T-cell (primary cell): ENCODE data around the gene SAC3D1. TPM values are rescaled to one million over a fixed set of nuclear protein-coding genes. Genes with fewer than 3 reads are reported as not detected.

ENCODE experiments used
- ATAC-seq, 4 experiments: fragments of 200-7000 bp in 3 of 4; fragments of 150-1000 bp in 1 of 4; cut with Tn5 transposase; replicated peaks in 1 of 4; 1 replicate in 3 of 4; 2 replicates in 1 of 4; pipeline ENCODE4 v1.10.0; 2021; ENCODE audit warnings: moderate library complexity in 3 of 4, mild to moderate bottlenecking in 2 of 4, moderate number of reproducible peaks in 1 of 4
- CTCF ChIA-PET, 2 donors: fragments of 300-600 bp; sonication (Branson Sonifier 250); formaldehyde crosslinking; loops; one replicate each; lab custom pipeline; 2022; ENCODE audit warnings: antibody characterized with exemption in 2 of 2; lab: Charles Lee
- POLR2A ChIA-PET, 2 donors: fragments of 300-600 bp; sonication (Branson Sonifier 250); formaldehyde crosslinking; loops; one replicate each; lab custom pipeline; 2022; ENCODE audit warnings: antibody characterized with exemption in 2 of 2; lab: Charles Lee
- DNase-seq, 35 experiments: peaks; one replicate each; pipeline versions ENCODE4 v3.0.0 to v3.0.0-alpha.2; 2013 to 2023
- H3K27ac ChIP-seq: one replicate; pipeline ENCODE4 v1.5.1; 2013; ENCODE audit warnings: low read length
- H3K27me3 ChIP-seq, 2 experiments: replicated peaks in 1 of 2; 1 replicate in 1 of 2; 2 replicates in 1 of 2; pipeline versions ENCODE4 v1.6.1 to v1.7.0; 2013; ENCODE audit warnings: low read length in 1 of 2, mixed read lengths in 1 of 2; ENCODE audit not compliant: control insufficient read depth in 2 of 2, insufficient read depth in 2 of 2; ENCODE audit errors: extremely low read depth in 1 of 2
- H3K36me3 ChIP-seq, 2 donors: 1 replicate in 1 of 2; 2 replicates in 1 of 2; pipeline versions ENCODE4 v1.6.1 to v1.7.0; 2013; ENCODE audit warnings: low read length in 1 of 2; ENCODE audit not compliant: control insufficient read depth in 2 of 2, insufficient read depth in 1 of 2; ENCODE audit errors: extremely low read depth in 1 of 2
- H3K4me1 ChIP-seq, 2 experiments: 1 replicate in 1 of 2; 2 replicates in 1 of 2; pipeline versions ENCODE4 v1.6.1 to v1.7.0; 2013; ENCODE audit warnings: low read length in 2 of 2, mixed read lengths in 1 of 2; ENCODE audit not compliant: insufficient read depth in 2 of 2, control insufficient read depth in 1 of 2; ENCODE audit errors: extremely low read depth in 1 of 2
- H3K4me3 ChIP-seq, 2 donors: 1 replicate in 1 of 2; 2 replicates in 1 of 2; pipeline versions ENCODE4 v1.5.1 to v1.7.0; 2013; ENCODE audit warnings: mild to moderate bottlenecking in 2 of 2, low read length in 1 of 2, moderate library complexity in 1 of 2; ENCODE audit not compliant: control insufficient read depth in 1 of 2; ENCODE audit errors: extremely low read depth in 1 of 2
- H3K9me3 ChIP-seq: 2 replicates; pipeline ENCODE4 v1.7.0; 2013
- H3K27ac Mint-ChIP-seq, 2 donors: one replicate each; pipeline ENCODE4 v1.8.0; 2020 to 2021; ENCODE audit warnings: mild to moderate bottlenecking in 2 of 2, mixed read lengths in 2 of 2
- H3K27me3 Mint-ChIP-seq, 2 donors: one replicate each; pipeline ENCODE4 v1.8.0; 2021 to 2022; ENCODE audit warnings: mixed read lengths in 2 of 2
- H3K36me3 Mint-ChIP-seq: one replicate; pipeline ENCODE4 v1.8.0; 2021; ENCODE audit warnings: mixed read lengths
- H3K4me1 Mint-ChIP-seq, 3 donors: one replicate each; pipeline ENCODE4 v1.8.0; 2020 to 2022; ENCODE audit warnings: mixed read lengths in 3 of 3, mild to moderate bottlenecking in 1 of 3
- H3K4me3 Mint-ChIP-seq, 3 donors: one replicate each; pipeline ENCODE4 v1.8.0; 2020 to 2022; ENCODE audit warnings: mild to moderate bottlenecking in 3 of 3, mixed read lengths in 3 of 3, moderate library complexity in 3 of 3
- H3K9me3 Mint-ChIP-seq, 3 donors: one replicate each; pipeline ENCODE4 v1.8.0; 2020 to 2022; ENCODE audit warnings: mixed read lengths in 3 of 3
- WGBS: methylation state at CpG from one replicate; pipeline ENCODE4 v1.1.5; 2013; ENCODE audit warnings: missing lambda C conversion rate; ENCODE audit not compliant: insufficient coverage; 5-methylcytosine and 5-hydroxymethylcytosine counted together
- total RNA-seq, 35 experiments: library from RNA in 6 of 35; stranded (reverse) in 6 of 35; fragments of 120-200 nt in 1 of 35; gene quantifications; one replicate each; pipeline versions ENCODE4 v1.2.1 to v1.2.4 and lab custom pipeline; 2013 to 2026

Gene SAC3D1
- total RNA-seq, 5 donors from 2014 or later (not counting 1 experiment from before 2014, with no cell fraction given): 3.1 to 16.9 (median 14.5) TPM

DNA sequence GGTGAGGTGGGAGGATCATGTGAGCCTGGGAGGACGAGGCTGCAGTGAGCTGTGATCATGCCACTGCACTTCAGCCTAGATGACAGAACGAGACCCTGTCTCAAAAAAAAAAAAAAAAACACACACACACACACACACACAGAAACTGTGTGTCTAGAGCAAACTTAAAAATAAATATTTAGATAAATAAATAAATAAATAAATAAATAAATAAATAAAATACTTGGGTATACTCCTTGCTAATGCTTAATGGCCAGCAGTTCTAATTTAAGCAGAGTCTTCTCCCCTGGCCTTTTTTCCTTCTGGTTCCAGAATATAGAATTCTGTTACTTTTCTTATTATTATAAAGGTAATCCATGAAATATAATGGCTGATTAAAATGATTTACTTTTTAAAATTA lies 32.1 kb upstream of the SAC3D1 start:
- ChIA-PET POLR2A (no interaction called here), CTCF (no interaction called here)
- no peaks in the 10 kb centered on the region for H3K9me3 Mint-ChIP-seq
- no peaks in the 10 kb centered on the region for H3K36me3 Mint-ChIP-seq
- no CpG with 5 or more reads among the region's 2 CpGs for WGBS
- Histone ChIP-seq H3K27ac (no peak overlapping the region), H3K4me1 (peaks cover 0 to 8% of the 10 kb centered on the region in 2 experiments), H3K36me3 (no peaks in the 10 kb centered on the region), H3K27me3 (peaks cover 0 to under 1% of the 10 kb centered on the region in 2 experiments), H3K4me3 (no peak overlapping the region), H3K9me3 (no peaks in the 10 kb centered on the region)
- H3K27ac Mint-ChIP-seq: no peak overlapping the region
- H3K27me3 Mint-ChIP-seq: no peaks in the 10 kb centered on the region
- no peak for DNase-seq
- peaks cover 3 to 10% (median 8%) of the 10 kb centered on the region in 3 donors for H3K4me1 Mint-ChIP-seq
- H3K4me3 Mint-ChIP-seq: no peak overlapping the region
- ATAC-seq: no peak

DNA sequence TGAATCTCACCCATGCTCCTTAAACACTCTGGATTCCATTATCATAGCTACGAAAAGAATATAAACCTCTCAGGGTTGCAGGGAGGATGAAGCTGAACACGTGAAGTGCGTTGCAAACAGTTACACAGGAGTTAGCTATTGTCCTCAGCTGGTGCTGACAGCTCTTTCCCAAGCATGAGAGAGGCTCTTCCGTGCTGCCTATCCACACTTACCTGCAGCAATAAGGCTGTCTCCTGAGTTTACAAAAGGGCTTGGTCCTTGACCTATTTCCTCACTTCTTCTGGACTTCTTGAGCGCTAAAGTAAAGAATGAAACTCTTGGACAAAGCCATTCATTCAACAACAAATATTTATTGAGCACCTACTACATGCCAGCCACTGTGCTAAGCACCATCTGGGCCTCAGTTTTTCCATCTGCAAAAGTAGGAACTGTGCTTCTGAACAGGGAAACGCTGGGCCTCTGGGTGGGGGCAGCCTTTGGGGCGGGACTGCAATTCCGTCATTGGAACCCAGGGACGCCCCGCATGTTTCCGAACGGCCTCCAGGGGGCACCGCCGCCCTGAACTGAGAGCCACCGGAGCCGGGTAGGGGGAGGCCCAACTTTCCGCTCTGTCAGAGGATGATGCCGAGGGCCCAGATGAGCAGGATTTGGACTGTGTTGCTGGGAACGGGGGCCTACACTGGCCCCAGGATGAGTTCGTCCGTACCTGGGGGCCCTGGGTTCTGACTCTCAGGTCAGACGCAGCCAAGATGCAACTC lies 27.7 kb upstream of the SAC3D1 start:
- no peaks in the 10 kb centered on the region for H3K27me3 Mint-ChIP-seq
- 15% methylated on average over 22 of the region's 22 CpGs for WGBS

GRCh38 chr11:65013888-65014725 lies 26.9 kb upstream of the SAC3D1 start, which contains the start of gene ARL2:
Gene ARL2, plus strand, starts transcription at chr11:65014160. Its CDS starts 48 bp downstream, at chr11:65014208.
- H3K27ac Mint-ChIP-seq: peak within 1 kb of the TSS; percentile 95 to 96

More for the DNA sequence above, 27.7 kb upstream of the SAC3D1 start:
- DNase-seq: peak; percentile 81 to 94 (median 88)
- Mint-ChIP-seq H3K4me3 (peak overlapping the region; percentile 86 to 94 (median 88)), H3K36me3 (peaks cover 5% of the 10 kb centered on the region), H3K27ac (peak overlapping the region; percentile 95 to 96), H3K9me3 (no peaks in the 10 kb centered on the region), H3K4me1 (peaks cover 22 to 32% (median 25%) of the 10 kb centered on the region in 3 donors)
- Histone ChIP-seq H3K27me3 (no peaks in the 10 kb centered on the region), H3K4me1 (peaks cover 2 to 24% of the 10 kb centered on the region in 2 experiments), H3K4me3 (peak overlapping the region; percentile 75 to 90), H3K27ac (peak overlapping the region; percentile 98), H3K9me3 (no peaks in the 10 kb centered on the region), H3K36me3 (peaks cover 0 to 3% of the 10 kb centered on the region in 2 donors)
- ChIA-PET POLR2A (interaction anchor here in 1 of 2 donors (0.7 kb wide), 1 partner anchor 109 kb away, joined by 5 read pairs; the partner anchor contains the start of genes FAU and MRPL49), CTCF (interaction anchor here in 1 of 2 donors (0.6 kb wide), 2 partner anchors 72 to 89 kb away, joined by 3 read pairs; no protein-coding TSS in a partner anchor)
- ATAC-seq: peak; percentile 85 to 89 (median 86)

GRCh38 chr11:65014726-65015227 lies 26.2 kb upstream of the SAC3D1 start:
- H3K36me3 Mint-ChIP-seq: peaks cover 8% of the 10 kb centered on the region
- H3K4me3 Mint-ChIP-seq: peak overlapping the region; percentile 84 to 88 (median 88)
- Histone ChIP-seq H3K36me3 (peaks cover 0 to 12% of the 10 kb centered on the region in 2 donors), H3K27ac (peak overlapping the region; percentile 98), H3K9me3 (no peaks in the 10 kb centered on the region), H3K4me1 (peaks cover 2 to 24% of the 10 kb centered on the region in 2 experiments), H3K27me3 (no peaks in the 10 kb centered on the region), H3K4me3 (peak overlapping the region; percentile 75 to 90)
- H3K4me1 Mint-ChIP-seq: peaks cover 22 to 32% (median 25%) of the 10 kb centered on the region in 3 donors
- H3K27ac Mint-ChIP-seq: peak overlapping the region; percentile 92 to 93
- ATAC-seq (no peak), DNase-seq (peak in 3 of 35 experiments; percentile 2 to 11 (median 6))
- WGBS: 48% methylated on average over 12 of the region's 23 CpGs
- ChIA-PET CTCF (interaction anchor here (0.6 to 0.9 kb wide), 3 partner anchors 13 to 87 kb away, joined by 3 to 4 read pairs (median 3); no protein-coding TSS in a partner anchor), POLR2A (interaction anchor here in 1 of 2 donors (0.6 kb wide), 2 partner anchors 706 to 1614 kb away, joined by 3 to 4 read pairs; partner anchors contain the start of gene RNASEH2C)
- no peaks in the 10 kb centered on the region for H3K27me3 Mint-ChIP-seq
- no peaks in the 10 kb centered on the region for H3K9me3 Mint-ChIP-seq

More at GRCh38 chr11:65013888-65014725, 26.9 kb upstream of the SAC3D1 start, which contains the start of gene ARL2:
- POLR2A ChIA-PET: interaction anchor here (0.6 to 0.7 kb wide), 3 partner anchors 108 to 1615 kb away, joined by 3 to 5 read pairs (median 4); partner anchors contain the start of genes FAU (in 1 of the 2), MRPL49 (in 1 of the 2) and RNASEH2C (in 1 of the 2)
- peak within 1 kb of the TSS; percentile 75 to 90 for H3K4me3 ChIP-seq
- CTCF ChIA-PET: interaction anchor here in 1 of 2 donors (0.9 kb wide), 1 partner anchor 14 kb away, joined by 3 read pairs; no protein-coding TSS in a partner anchor
- Mint-ChIP-seq H3K27me3 (no peaks in the 10 kb centered on the region), H3K4me1 (peaks cover 22 to 32% (median 25%) of the 10 kb centered on the region in 3 donors), H3K36me3 (peaks cover 5% of the 10 kb centered on the region), H3K9me3 (no peaks in the 10 kb centered on the region), H3K4me3 (peak within 1 kb of the TSS; percentile 86 to 94 (median 88))
- WGBS: under 1% methylated on average over 96 of the region's 96 CpGs
- H3K27ac ChIP-seq: peak within 1 kb of the TSS; percentile 98
- ATAC-seq: peak; percentile 82 to 84 (median 84)
- H3K9me3 ChIP-seq: no peaks in the 10 kb centered on the region
- H3K27me3 ChIP-seq: no peaks in the 10 kb centered on the region
- H3K4me1 ChIP-seq: peaks cover 2 to 24% of the 10 kb centered on the region in 2 experiments
- H3K36me3 ChIP-seq: peaks cover 0 to 10% of the 10 kb centered on the region in 2 donors
- DNase-seq: peak; percentile 66 to 92 (median 80)

- WGBS: 98% methylated on average over 4 of the region's 4 CpGs
- Histone ChIP-seq H3K27ac (no peak overlapping the region), H3K9me3 (no peaks in the 10 kb centered on the region), H3K4me3 (no peak overlapping the region), H3K27me3 (no peaks in the 10 kb centered on the region), H3K36me3 (peaks cover 0 to 20% of the 10 kb centered on the region in 2 donors), H3K4me1 (peaks cover 2 to 24% of the 10 kb centered on the region in 2 experiments)
- ChIA-PET POLR2A (no interaction called here), CTCF (no interaction called here)
- H3K36me3 Mint-ChIP-seq: peaks cover 9% of the 10 kb centered on the region
- ATAC-seq (no peak), DNase-seq (no peak)
- H3K9me3 Mint-ChIP-seq: no peaks in the 10 kb centered on the region
- peaks cover 22 to 32% (median 25%) of the 10 kb centered on the region in 3 donors for H3K4me1 Mint-ChIP-seq
- no peak overlapping the region for H3K4me3 Mint-ChIP-seq
- no peak overlapping the region for H3K27ac Mint-ChIP-seq
- H3K27me3 Mint-ChIP-seq: no peaks in the 10 kb centered on the region
Observed at GRCh38 chr11:65016705-65017104, 24.3 kb upstream of the SAC3D1 start.
